Peyer's patch (tissue), 4 donors: Measurements from ENCODE around the gene PHLDB2.

Experiments
- POLR2A ChIP-seq, 2 donors: fragments of 450-650 bp; IDR thresholded peaks; one replicate each; pipeline ENCODE4 v1.5.1; 2017; ENCODE audit warnings: antibody characterized with exemption in 2 of 2, mild to moderate bottlenecking in 2 of 2, moderate library complexity in 2 of 2
- TF ChIP-seq, protein P1 (sequence below), 6 experiments: fragments of 450-650 bp in 4 of 6; fragments of 200-600 bp in 2 of 6; sonication (generic) in 1 of 6; IDR thresholded peaks; one replicate each; pipeline ENCODE4 v1.5.1; 2017 to 2019; ENCODE audit warnings: antibody characterized with exemption in 6 of 6, mild to moderate bottlenecking in 3 of 6, moderate library complexity in 1 of 6

DNA sequence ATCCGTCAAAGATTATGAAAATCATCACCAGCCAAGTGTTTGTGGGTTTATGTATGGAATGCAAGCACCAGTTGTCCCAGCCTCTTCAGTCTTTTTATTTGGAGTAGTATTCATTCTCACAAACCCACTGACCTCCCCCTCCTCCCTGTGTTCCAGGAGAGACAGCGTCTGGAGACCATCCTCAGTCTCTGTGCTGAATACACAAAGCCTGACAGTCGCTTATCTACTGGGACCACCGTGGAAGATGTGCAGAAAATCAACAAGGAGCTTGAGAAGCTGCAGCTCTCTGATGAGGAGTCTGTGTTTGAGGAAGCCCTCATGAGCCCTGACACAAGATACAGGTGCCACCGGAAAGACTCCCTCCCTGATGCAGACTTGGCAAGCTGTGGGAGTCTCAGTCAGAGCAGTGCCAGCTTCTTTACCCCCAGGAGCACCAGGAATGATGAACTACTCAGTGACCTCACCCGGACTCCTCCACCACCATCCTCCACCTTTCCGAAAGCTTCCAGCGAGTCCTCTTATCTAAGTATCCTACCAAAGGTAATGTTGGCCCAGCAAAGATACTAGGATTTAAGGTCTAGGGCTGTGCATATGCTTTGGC, 54.2 kb downstream of the PHLDB2 start:
- TF ChIP-seq, protein P1, sequence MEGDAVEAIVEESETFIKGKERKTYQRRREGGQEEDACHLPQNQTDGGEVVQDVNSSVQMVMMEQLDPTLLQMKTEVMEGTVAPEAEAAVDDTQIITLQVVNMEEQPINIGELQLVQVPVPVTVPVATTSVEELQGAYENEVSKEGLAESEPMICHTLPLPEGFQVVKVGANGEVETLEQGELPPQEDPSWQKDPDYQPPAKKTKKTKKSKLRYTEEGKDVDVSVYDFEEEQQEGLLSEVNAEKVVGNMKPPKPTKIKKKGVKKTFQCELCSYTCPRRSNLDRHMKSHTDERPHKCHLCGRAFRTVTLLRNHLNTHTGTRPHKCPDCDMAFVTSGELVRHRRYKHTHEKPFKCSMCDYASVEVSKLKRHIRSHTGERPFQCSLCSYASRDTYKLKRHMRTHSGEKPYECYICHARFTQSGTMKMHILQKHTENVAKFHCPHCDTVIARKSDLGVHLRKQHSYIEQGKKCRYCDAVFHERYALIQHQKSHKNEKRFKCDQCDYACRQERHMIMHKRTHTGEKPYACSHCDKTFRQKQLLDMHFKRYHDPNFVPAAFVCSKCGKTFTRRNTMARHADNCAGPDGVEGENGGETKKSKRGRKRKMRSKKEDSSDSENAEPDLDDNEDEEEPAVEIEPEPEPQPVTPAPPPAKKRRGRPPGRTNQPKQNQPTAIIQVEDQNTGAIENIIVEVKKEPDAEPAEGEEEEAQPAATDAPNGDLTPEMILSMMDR (IDR thresholded peaks at IDR 0.05), result no peak
- no peak for TF ChIP-seq POLR2A (IDR thresholded peaks at IDR 0.05)
